Calu3 (cell line): Measurements from ENCODE around the gene TMEM37. TPM values are rescaled to one million over a fixed set of nuclear protein-coding genes. Genes with fewer than 3 reads are reported as not detected.

Experiments used
- BruUV-seq: library from RNA; stranded (reverse); fragments of 400-500 nt; replicated peaks from 2 replicates; lab custom pipeline; 2021; lab: Mats Ljungman, UMichigan
- CTCF ChIA-PET: fragments of 300-600 bp; sonication (Branson Sonifier 250); formaldehyde crosslinking; loops from one replicate; lab custom pipeline; 2022; ENCODE audit warnings: antibody characterized with exemption; lab: Charles Lee
- DNase-seq: peaks from one replicate; pipeline ENCODE4 v3.0.0; 2022
- H3K27ac Mint-ChIP-seq: one replicate; pipeline ENCODE4 v1.8.0; 2022; ENCODE audit warnings: mixed read lengths; ENCODE audit not compliant: unreplicated experiment
- H3K27me3 Mint-ChIP-seq: one replicate; pipeline ENCODE4 v1.8.0; 2022; ENCODE audit warnings: mixed read lengths; ENCODE audit not compliant: unreplicated experiment
- H3K36me3 Mint-ChIP-seq: one replicate; pipeline ENCODE4 v1.8.0; 2022; ENCODE audit warnings: mild to moderate bottlenecking, moderate library complexity, mixed read lengths; ENCODE audit not compliant: insufficient read depth, unreplicated experiment
- H3K4me1 Mint-ChIP-seq: one replicate; pipeline ENCODE4 v1.8.0; 2022; ENCODE audit warnings: mild to moderate bottlenecking, low read depth, mixed read lengths; ENCODE audit not compliant: unreplicated experiment
- H3K4me3 Mint-ChIP-seq: one replicate; pipeline ENCODE4 v1.8.0; 2022; ENCODE audit warnings: mild to moderate bottlenecking, low read depth, moderate library complexity, mixed read lengths; ENCODE audit not compliant: unreplicated experiment
- H3K9me3 Mint-ChIP-seq: one replicate; pipeline ENCODE4 v1.8.0; 2022; ENCODE audit warnings: low read depth, mixed read lengths; ENCODE audit not compliant: unreplicated experiment
- CTCF ChIP-seq: fragments of 200-600 bp; IDR thresholded peaks from one replicate; pipeline ENCODE4 v1.8.0; 2022; ENCODE audit warnings: antibody characterized with exemption; ENCODE audit not compliant: unreplicated experiment
- intact Hi-C: fragments of 100-400 bp; cut with micrococcal nuclease; formaldehyde crosslinking; loops from one replicate; pipeline ENCODE4 v1.10.0; 2022; ENCODE audit not compliant: unreplicated experiment
- total RNA-seq: library from RNA; stranded (reverse); gene quantifications from 2 replicates; pipeline ENCODE4 v1.2.3, GENCODE V29; 2022

TMEM37 gene
- total RNA-seq, 1 experiment from 2014 or later: 0.76 TPM

DNA sequence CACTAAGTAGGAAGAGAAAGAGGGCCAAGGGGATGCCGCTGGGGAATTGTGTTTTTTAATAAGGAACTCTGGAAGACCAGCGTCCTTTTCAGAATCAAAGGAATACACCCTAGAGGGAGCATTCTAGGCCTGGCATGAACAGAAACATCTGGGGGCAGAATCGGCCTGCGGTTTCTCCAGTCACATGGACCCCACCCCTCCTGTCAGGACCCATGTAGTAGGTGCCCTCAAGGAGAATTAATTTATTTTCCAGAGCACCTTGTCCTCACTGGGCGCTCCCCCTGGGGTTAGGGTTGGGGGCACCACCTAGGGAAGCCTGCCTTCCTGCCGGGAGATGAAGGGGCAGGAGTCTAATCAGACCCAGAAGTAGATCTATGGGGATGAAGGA is 44.2 kb downstream of the TMEM37 start:
- Mint-ChIP-seq H3K4me3 (no peak overlapping the region), H3K27ac (no peak overlapping the region), H3K9me3 (no peaks in the 10 kb centered on the region), H3K27me3 (no peaks in the 10 kb centered on the region), H3K4me1 (peaks cover 8% of the 10 kb centered on the region), H3K36me3 (no peaks in the 10 kb centered on the region)
- no peak for DNase-seq
- intact Hi-C loops: loop anchor here (1.0 to 10.0 kb wide), 2 partner anchors 69 to 471 kb away; no protein-coding TSS in a partner anchor
- CTCF ChIA-PET: interaction anchor here (0.8 to 1.9 kb wide), 10 partner anchors 10 to 172 kb away, joined by 3 to 12 read pairs (median 4); no protein-coding TSS in a partner anchor
- TF ChIP-seq CTCF: no peak
- BruUV-seq: no TSS peak

DNA sequence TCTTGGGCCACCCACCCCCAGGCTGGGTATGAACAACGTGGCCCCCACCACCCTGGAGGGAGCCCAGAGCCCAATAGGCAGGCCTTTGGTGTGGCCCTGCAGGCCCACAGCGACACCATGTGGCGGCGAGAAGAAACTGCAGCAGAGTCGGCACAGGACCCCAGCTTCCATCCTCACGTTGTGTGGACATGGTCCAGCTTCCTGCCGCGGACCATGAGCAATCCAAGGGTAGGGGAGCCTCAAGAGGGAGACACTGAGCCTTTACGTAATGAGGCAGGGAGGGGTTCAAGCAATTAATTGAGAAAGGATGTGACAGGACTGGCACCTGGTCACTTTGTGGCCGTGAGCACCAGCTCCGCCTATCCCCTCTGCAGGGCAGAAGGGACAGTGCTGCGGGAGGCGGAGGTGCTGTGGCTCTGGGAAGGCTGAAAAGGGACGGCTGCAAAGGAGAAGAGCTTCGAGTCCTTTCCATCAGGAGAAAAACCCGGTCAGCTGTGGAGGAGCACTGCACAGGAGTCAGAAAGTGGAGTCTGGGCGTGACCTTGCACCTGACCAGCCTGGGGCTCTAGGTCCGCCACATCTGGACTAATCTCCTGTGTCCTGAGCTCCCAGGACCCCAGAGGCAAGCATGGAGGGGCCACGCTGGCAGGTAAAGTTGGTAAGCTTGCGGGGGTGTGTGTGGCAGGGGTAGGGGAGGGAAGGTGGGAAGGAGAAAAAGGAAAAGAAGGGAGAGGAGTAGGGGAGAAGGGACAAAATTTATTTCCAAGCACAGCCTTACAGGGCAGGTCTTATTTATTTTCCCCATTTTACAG is 44.9 kb downstream of the TMEM37 start:
- H3K27me3 Mint-ChIP-seq: no peaks in the 10 kb centered on the region
- peaks cover 8% of the 10 kb centered on the region for H3K4me1 Mint-ChIP-seq
- no peaks in the 10 kb centered on the region for H3K9me3 Mint-ChIP-seq
- TF ChIP-seq CTCF: peak; percentile 91
- no peaks in the 10 kb centered on the region for H3K36me3 Mint-ChIP-seq
- no peak overlapping the region for H3K4me3 Mint-ChIP-seq
- intact Hi-C loops: loop anchor here (1.0 to 10.0 kb wide), 2 partner anchors 69 to 472 kb away; no protein-coding TSS in a partner anchor
- no peak overlapping the region for H3K27ac Mint-ChIP-seq
- DNase-seq: peak; percentile 67
- no TSS peak for BruUV-seq
- CTCF ChIA-PET: interaction anchor here (0.6 to 1.9 kb wide), 14 partner anchors 9 to 171 kb away, joined by 3 to 12 read pairs (median 4); partner anchors contain the start of gene TMEM37

DNA sequence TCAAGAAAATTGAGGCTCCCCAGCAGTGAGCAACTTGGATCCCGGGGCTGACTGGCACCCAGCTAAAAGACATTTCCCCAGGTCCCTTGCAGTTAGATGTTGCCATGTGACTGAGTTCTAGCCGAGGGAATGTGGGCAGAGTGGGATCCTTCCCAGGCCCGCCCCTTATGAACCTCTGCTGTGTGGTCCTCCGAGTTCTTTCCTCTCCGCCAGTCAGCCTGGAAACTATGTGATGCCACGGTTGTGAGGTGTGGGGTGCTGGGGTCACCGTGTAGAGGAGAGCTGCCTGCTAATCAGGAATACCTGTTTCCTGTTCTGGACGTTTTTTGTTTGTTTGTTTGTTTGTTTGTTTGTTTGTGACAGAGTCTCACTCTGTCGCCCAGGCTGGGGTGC is 45.5 kb downstream of the TMEM37 start:
- Mint-ChIP-seq H3K27ac (no peak overlapping the region), H3K9me3 (no peaks in the 10 kb centered on the region), H3K27me3 (no peaks in the 10 kb centered on the region), H3K4me1 (peaks cover 8% of the 10 kb centered on the region), H3K36me3 (no peaks in the 10 kb centered on the region), H3K4me3 (no peak overlapping the region)
- TF ChIP-seq CTCF: no peak
- BruUV-seq: no TSS peak
- intact Hi-C loops: loop anchor here (10.0 kb wide), 1 partner anchor 472 kb away; no protein-coding TSS in a partner anchor
- CTCF ChIA-PET: interaction anchor here (0.7 to 1.9 kb wide), 12 partner anchors 10 to 170 kb away, joined by 3 to 12 read pairs (median 3); partner anchors contain the start of gene TMEM37
- DNase-seq: no peak

DNA sequence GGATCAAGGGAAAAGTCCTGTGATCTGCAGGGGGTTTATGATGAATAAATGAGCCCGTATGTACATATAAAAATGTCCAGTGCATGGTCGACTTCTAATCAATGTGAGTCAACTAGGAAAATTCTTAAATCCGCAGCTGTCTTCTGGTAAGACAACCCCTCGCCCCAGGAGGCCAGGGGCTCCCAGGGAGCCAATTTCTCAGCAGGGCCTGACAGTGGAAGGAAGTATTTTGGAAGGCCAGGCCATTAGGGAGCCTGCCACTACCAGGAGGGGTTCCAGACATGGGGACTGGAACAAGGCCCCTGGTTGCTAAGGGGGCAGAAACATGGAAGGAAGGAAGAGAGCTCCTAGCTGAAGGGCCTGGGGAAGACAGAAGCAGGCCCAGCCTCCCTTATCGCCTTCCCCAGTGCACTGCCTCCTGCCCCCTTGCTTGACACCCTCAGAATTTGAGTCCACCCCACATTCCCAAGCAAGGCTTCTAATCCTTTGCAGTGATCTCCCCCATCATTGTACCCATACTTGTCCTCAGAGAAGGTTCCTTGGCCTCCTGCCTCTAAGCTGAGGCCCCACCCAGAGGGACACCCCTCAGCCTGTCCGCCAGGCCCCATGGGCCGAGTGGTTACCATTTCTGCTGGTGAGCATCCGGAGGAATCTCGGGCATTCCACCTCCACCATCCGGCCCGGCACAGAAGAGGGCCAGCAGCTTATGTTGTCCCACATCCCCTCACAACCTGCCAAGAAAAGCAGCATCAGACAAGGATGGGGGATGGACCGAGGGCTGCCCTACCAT is 46.7 kb downstream of the TMEM37 start:
- intact Hi-C loops: loop anchor here (10.0 kb wide), 1 partner anchor 474 kb away; no protein-coding TSS in a partner anchor

More for the DNA sequence above, 46.7 kb downstream of the TMEM37 start:
- no peaks in the 10 kb centered on the region for H3K36me3 Mint-ChIP-seq
- CTCF ChIA-PET: no interaction called here
- no peak for DNase-seq
- no peaks in the 10 kb centered on the region for H3K27me3 Mint-ChIP-seq
- no peak overlapping the region for H3K4me3 Mint-ChIP-seq
- no peaks in the 10 kb centered on the region for H3K9me3 Mint-ChIP-seq
- peaks cover 8% of the 10 kb centered on the region for H3K4me1 Mint-ChIP-seq
- H3K27ac Mint-ChIP-seq: no peak overlapping the region
- BruUV-seq: no TSS peak
- no peak for TF ChIP-seq CTCF
